NB4 (cell line): ENCODE results near the gene HGS.

Source experiments
- DNase-seq: peaks from one replicate; pipeline ENCODE4 v3.0.0; 2010; ENCODE audit warnings: low read depth
- H3K4me3 ChIP-seq: one replicate; pipeline ENCODE4 v1.5.1; 2011; ENCODE audit warnings: mild to moderate bottlenecking, low read depth, low read length, moderate library complexity
- CTCF ChIP-seq: IDR thresholded peaks from one replicate; pipeline ENCODE4 v1.5.1; 2012; ENCODE audit warnings: low read depth, low read length
- MAX ChIP-seq: IDR thresholded peaks from 2 replicates; pipeline ENCODE4 v1.6.1; 2011; ENCODE audit warnings: low read depth, low read length
- MYC ChIP-seq: IDR thresholded peaks from 2 replicates; pipeline ENCODE4 v1.6.1; 2011; ENCODE audit warnings: low read depth, low read length
- POLR2A ChIP-seq: IDR thresholded peaks from 2 replicates; pipeline ENCODE4 v1.6.1; 2011; ENCODE audit warnings: mild to moderate bottlenecking; ENCODE audit not compliant: insufficient read length; ENCODE audit errors: extremely low read depth

Gene HGS

GRCh38 chr17:81715107-81715871 lies 31.5 kb downstream of the HGS start:
- no peak overlapping the region for H3K4me3 ChIP-seq
- no peak for TF ChIP-seq MYC
- no peak for TF ChIP-seq MAX
- TF ChIP-seq POLR2A, result no peak
- no peak for TF ChIP-seq CTCF
- DNase-seq, result no peak

- H3K4me3 ChIP-seq, result no peak overlapping the region
- TF ChIP-seq POLR2A (no peak), MAX (no peak), CTCF (peak; percentile 4)
- no peak for DNase-seq
Observed at GRCh38 chr17:81715872-81716673, 32.3 kb downstream of the HGS start.

GRCh38 chr17:81716674-81716996 lies 32.8 kb downstream of the HGS start:
- TF ChIP-seq MYC, result no peak
- TF ChIP-seq POLR2A, result no peak
- TF ChIP-seq MAX, result no peak
- TF ChIP-seq CTCF, result no peak
- no peak for DNase-seq
- no peak overlapping the region for H3K4me3 ChIP-seq

- TF ChIP-seq MYC (no peak), CTCF (no peak), POLR2A (no peak), MAX (no peak)
- H3K4me3 ChIP-seq, result no peak overlapping the region
- no peak for DNase-seq
Observed at GRCh38 chr17:81717049-81717765, 33.4 kb downstream of the HGS start.

GRCh38 chr17:81717766-81718089 lies 33.9 kb downstream of the HGS start:
- TF ChIP-seq CTCF (no peak), MYC (no peak), MAX (no peak), POLR2A (no peak)

More at GRCh38 chr17:81717766-81718089, 33.9 kb downstream of the HGS start:
- no peak for DNase-seq
- H3K4me3 ChIP-seq, result no peak overlapping the region
